HFFc6 (cell line): ENCODE measurements around the gene TBC1D2. TPM values are rescaled to one million over a fixed set of nuclear protein-coding genes. Genes with fewer than 3 reads are reported as not detected.

Source experiments
- DNase-seq: peaks from one replicate; pipeline ENCODE4 v3.0.0-alpha.2; 2018
- H3K27ac Mint-ChIP-seq: 2 replicates; pipeline ENCODE4 v1.8.0; 2020; ENCODE audit warnings: mild to moderate bottlenecking, mixed read lengths
- H3K27me3 Mint-ChIP-seq: 2 replicates; pipeline ENCODE4 v1.8.0; 2021; ENCODE audit warnings: mild to moderate bottlenecking, moderate library complexity, mixed read lengths; ENCODE audit not compliant: insufficient read depth
- H3K36me3 Mint-ChIP-seq: 2 replicates; pipeline ENCODE4 v1.8.0; 2021; ENCODE audit warnings: low read depth, mixed read lengths
- H3K4me1 Mint-ChIP-seq: 2 replicates; pipeline ENCODE4 v1.8.0; 2020; ENCODE audit warnings: low read depth, mixed read lengths
- H3K4me3 Mint-ChIP-seq: 2 replicates; pipeline ENCODE4 v1.8.0; 2020; ENCODE audit warnings: mild to moderate bottlenecking, moderate library complexity, mixed read lengths
- H3K9me3 Mint-ChIP-seq: 2 replicates; pipeline ENCODE4 v1.8.0; 2020; ENCODE audit warnings: mild to moderate bottlenecking, mixed read lengths
- total RNA-seq, 6 experiments: library from RNA; stranded (reverse); fragmentation: NEBNext Ultra II Directional; extraction: Animal tissue kit (Norgen Biotek cat#: 25700); gene quantifications; 2 replicates in 1 of 6; 3 replicates in 5 of 6; pipeline ENCODE4 v1.2.3, GENCODE V29; 2021
- TF ChIP-seq, protein P1 (sequence below): fragments of 200-600 bp; sonication (generic); IDR thresholded peaks from 2 replicates; pipeline ENCODE4 v1.5.0; 2021; ENCODE audit warnings: antibody characterized with exemption, mild to moderate bottlenecking

TBC1D2 gene
- total RNA-seq, 6 experiments from 2014 or later, result 31.9 to 39.4 (median 36.5) TPM

DNA sequence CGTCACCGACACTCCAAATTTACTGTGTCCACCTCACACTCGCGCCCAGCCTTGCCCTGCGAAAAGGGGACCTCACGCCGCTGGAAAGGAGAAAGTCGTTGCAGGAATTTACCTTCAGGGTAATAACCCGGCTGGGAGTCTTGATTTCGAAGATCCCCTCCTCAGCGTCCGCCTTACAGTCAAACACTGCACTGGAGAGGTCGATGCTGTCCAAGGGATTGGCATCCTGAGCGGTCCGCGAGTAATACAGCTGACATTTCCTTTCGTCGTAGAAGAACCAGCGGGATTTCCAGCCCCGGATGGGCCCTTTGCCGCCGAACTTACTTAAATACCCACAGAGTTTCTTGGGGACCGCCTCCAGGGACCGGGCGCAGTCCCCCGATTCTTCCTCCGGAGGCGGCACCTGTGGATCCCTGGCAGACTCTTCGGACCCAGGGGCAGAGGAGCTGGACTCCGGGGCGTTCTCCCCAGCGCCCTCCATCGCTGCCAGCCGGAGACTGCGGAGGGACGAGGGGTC is 330 bp downstream of the TBC1D2 start:
- H3K4me3 Mint-ChIP-seq, result peak overlapping the region; percentile 90
- DNase-seq, result peak; percentile 50
- no peaks in the 10 kb centered on the region for H3K9me3 Mint-ChIP-seq
- H3K27ac Mint-ChIP-seq, result peak overlapping the region; percentile 99
- peaks cover 1% of the 10 kb centered on the region; the same call in 1 of the 2 replicates for H3K27me3 Mint-ChIP-seq
- H3K4me1 Mint-ChIP-seq, result peaks cover 58% of the 10 kb centered on the region
- TF ChIP-seq, protein P1, sequence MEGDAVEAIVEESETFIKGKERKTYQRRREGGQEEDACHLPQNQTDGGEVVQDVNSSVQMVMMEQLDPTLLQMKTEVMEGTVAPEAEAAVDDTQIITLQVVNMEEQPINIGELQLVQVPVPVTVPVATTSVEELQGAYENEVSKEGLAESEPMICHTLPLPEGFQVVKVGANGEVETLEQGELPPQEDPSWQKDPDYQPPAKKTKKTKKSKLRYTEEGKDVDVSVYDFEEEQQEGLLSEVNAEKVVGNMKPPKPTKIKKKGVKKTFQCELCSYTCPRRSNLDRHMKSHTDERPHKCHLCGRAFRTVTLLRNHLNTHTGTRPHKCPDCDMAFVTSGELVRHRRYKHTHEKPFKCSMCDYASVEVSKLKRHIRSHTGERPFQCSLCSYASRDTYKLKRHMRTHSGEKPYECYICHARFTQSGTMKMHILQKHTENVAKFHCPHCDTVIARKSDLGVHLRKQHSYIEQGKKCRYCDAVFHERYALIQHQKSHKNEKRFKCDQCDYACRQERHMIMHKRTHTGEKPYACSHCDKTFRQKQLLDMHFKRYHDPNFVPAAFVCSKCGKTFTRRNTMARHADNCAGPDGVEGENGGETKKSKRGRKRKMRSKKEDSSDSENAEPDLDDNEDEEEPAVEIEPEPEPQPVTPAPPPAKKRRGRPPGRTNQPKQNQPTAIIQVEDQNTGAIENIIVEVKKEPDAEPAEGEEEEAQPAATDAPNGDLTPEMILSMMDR, result no peak
- H3K36me3 Mint-ChIP-seq, result peaks cover 44% of the 10 kb centered on the region

GRCh38 chr9:98254228-98255060 is 1.0 kb downstream of the TBC1D2 start:
- H3K9me3 Mint-ChIP-seq, result no peaks in the 10 kb centered on the region
- H3K36me3 Mint-ChIP-seq, result peaks cover 50% of the 10 kb centered on the region
- peaks cover 65% of the 10 kb centered on the region for H3K4me1 Mint-ChIP-seq
- TF ChIP-seq, protein P1, result no peak
- DNase-seq, result no peak
- H3K27ac Mint-ChIP-seq, result peak overlapping the region; percentile 99
- H3K4me3 Mint-ChIP-seq, result peak overlapping the region; percentile 90
- H3K27me3 Mint-ChIP-seq, result peaks cover 1% of the 10 kb centered on the region; the same call in 1 of the 2 replicates

DNA sequence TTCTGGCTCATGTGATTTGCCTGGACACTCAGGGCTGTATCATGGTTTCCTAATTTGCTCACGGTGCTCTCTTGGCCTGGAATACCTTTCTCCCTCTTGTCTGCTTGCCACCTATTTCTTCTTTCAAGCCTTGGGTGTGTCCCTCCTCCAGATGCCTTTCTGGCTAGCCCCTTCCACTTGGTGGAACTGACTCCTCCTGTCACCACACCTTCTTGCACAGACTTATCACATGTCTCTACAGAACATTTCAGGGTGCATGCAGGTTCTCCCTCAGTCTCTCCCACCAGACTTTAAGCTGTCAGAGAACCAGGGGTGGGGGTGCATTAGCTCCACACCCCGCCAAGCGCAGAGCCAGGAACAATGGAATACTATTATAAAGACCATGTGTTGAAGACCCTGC is 1.9 kb downstream of the TBC1D2 start:
- TF ChIP-seq, protein P1, result no peak
- DNase-seq, result no peak
- H3K36me3 Mint-ChIP-seq, result peaks cover 57% of the 10 kb centered on the region

DNA sequence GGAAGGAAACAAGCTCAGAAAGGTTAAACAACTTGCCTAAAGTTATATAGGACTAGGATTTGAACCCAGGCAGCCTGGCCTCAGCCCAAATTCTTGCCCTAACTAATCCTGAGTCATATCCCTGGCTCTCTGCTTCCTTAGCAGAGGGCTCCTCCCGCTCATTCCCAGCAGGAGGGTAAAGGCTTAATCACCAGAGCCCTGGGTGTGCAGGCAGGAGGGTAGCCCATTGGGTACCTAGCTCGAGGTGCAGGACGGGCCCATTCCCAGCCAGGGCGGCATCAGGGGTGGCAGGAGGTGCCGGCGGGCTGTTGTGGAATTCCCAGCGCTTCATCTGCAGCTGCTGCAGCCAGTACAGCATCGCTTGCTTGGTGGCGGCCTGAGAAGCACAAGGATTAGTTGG is 3.9 kb downstream of the TBC1D2 start:
- peaks cover 79% of the 10 kb centered on the region for H3K4me1 Mint-ChIP-seq
- DNase-seq, result peak; percentile 73
- H3K9me3 Mint-ChIP-seq, result no peaks in the 10 kb centered on the region
- TF ChIP-seq, protein P1, result no peak
- H3K36me3 Mint-ChIP-seq, result peaks cover 60% of the 10 kb centered on the region
- peak overlapping the region; percentile 76 for H3K4me3 Mint-ChIP-seq
- H3K27ac Mint-ChIP-seq, result peak overlapping the region; percentile 99
- peaks cover 1% of the 10 kb centered on the region; the same call in 1 of the 2 replicates for H3K27me3 Mint-ChIP-seq

More for the DNA sequence above, 1.9 kb downstream of the TBC1D2 start:
- H3K4me3 Mint-ChIP-seq, result peak overlapping the region; percentile 90
- peaks cover 1% of the 10 kb centered on the region; the same call in 1 of the 2 replicates for H3K27me3 Mint-ChIP-seq
- H3K27ac Mint-ChIP-seq, result peak overlapping the region; percentile 99
- H3K9me3 Mint-ChIP-seq, result no peaks in the 10 kb centered on the region
- H3K4me1 Mint-ChIP-seq, result peaks cover 74% of the 10 kb centered on the region

- Mint-ChIP-seq H3K27me3 (no peaks in the 10 kb centered on the region; the same call in 1 of the 2 replicates), H3K4me3 (peak overlapping the region; percentile 40), H3K36me3 (peaks cover 61% of the 10 kb centered on the region), H3K4me1 (peaks cover 84% of the 10 kb centered on the region), H3K27ac (peak overlapping the region; percentile 99), H3K9me3 (no peaks in the 10 kb centered on the region)
- TF ChIP-seq, protein P1, result no peak
- DNase-seq, result no peak
Observed at GRCh38 chr9:98249771-98250170, 5.7 kb downstream of the TBC1D2 start.
